DOHH2 (cell line): ENCODE measurements around the gene C12orf75.

Experiments
- CTCF ChIP-seq: fragments of 200-600 bp; sonication (generic); IDR thresholded peaks from one replicate; pipeline ENCODE4 v1.5.1; 2014; ENCODE audit warnings: antibody characterized with exemption, mild to moderate bottlenecking, low read depth, low read length; ENCODE audit not compliant: poor library complexity, severe bottlenecking
- EZH2phosphoT487 ChIP-seq: fragments of 200-600 bp; sonication (generic); IDR thresholded peaks from 2 replicates; pipeline ENCODE4 v1.6.1; 2017; ENCODE audit warnings: borderline replicate concordance, mild to moderate bottlenecking, antibody characterized with exemption, low read length, moderate library complexity, mixed read lengths

- TF ChIP-seq CTCF: no peak
- no peak for TF ChIP-seq EZH2phosphoT487
Measured at GRCh38 chr12:105420046-105420445, 89.6 kb downstream of the C12orf75 start.
